Stimulated activated CD8-positive, alpha-beta memory T cell treated with anti-CD3 and anti-CD28 coated beads, Interleukin-12 subunit alpha, Interleukin-12 subunit beta, amount 100 ng/mL, for 4 hours (primary cell): ENCODE data around the gene FAM98B.
"Not testable (repeated sequence)": the region's sequence is repeated elsewhere in the genome, so short reads cannot be mapped to it uniquely, and the experiment has no call there.

Experiments used
- DNase-seq: peaks from one replicate; pipeline ENCODE4 v3.0.0-alpha.2; 2020; ENCODE audit warnings: low read depth

FAM98B gene

GRCh38 chr15:38453971-38454695 is at the start of gene FAM98B:
FAM98B (plus strand) TSS chr15:38454127; CDS start chr15:38454162, 35 bp downstream.
- DNase-seq = peak; percentile 80

DNA sequence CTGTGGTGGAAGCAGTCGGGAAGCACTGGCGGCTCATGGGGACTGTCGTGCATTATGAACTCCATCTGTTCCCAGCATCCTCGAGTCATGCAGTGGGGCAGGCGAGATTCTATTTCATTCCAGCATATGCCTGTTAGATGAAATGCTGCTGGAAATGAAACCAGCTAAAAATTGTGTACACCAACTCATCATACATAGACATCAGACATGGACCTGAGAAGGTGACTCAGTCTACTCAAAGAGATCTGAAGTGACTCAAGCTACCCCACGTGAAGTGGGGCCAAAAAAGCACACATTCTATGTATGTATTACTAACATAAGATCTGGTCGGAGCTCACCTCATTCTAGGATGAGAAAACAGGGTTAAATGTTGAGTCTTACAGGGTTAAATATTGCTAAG is 47.5 kb upstream of the FAM98B start:
- DNase-seq = no peak

DNA sequence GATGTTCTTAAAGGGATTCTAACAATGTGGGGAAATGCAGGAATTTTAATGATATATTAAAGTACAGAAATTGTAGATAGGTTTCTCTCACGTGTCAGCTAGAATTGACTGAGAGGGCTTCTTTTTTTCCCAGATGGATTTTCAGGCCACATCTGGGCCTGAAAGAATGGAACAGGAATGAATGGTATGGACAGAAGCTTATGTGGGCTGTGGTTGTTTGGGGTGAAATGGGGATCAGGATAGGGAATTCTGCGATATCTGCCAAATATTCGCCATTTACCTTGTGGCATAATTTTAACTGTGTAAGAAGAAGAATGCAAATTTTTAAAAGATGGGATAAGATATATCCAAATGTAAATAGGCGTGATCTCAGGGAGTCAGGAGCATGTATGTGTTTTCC is 45.4 kb upstream of the FAM98B start:
- DNase-seq = no peak

- no peak for DNase-seq
Observed at GRCh38 chr15:38411902-38412301, 42.0 kb upstream of the FAM98B start.

DNA sequence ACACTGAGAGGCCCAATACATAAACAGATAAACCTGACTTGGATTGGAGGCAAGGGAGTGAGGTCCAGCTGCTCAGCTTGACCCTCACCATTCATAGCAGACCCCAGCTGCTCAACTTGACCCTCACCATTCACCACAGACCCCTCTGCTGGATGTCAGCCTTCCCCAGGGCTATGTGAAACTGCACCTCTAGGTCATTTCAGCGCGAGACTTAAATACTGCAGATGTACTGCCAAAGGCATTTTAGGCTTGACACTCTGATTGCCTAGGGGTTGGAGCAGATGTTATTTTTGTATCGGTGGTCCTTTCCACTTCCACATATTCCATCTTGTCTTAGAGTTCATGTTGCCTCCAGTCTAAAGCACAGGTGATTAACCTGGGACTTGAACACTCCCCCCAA is 41.5 kb upstream of the FAM98B start:
- no peak for DNase-seq

DNA sequence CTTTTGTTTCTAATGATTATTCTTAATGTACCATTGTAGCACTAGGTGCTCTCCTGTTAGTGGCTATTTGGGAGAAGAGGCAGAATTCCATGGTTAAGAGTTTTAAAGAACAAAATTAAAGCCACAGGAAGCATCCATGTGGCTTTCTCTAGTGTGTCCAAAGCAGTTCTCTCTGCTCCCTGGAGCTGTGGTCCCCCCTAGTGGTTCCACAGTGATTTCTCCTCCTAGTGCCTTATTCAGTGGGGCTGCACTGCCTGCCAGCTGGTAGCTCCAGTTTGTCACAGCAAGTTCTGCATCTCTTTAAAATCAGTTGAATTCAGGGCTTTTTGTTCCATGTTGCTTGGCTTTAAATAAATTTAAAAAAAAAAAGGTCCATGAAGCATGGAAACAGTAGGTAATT is 39.6 kb upstream of the FAM98B start:
- no peak for DNase-seq

GRCh38 chr15:38421069-38421690 is 32.7 kb upstream of the FAM98B start:
- no peak for DNase-seq

DNA sequence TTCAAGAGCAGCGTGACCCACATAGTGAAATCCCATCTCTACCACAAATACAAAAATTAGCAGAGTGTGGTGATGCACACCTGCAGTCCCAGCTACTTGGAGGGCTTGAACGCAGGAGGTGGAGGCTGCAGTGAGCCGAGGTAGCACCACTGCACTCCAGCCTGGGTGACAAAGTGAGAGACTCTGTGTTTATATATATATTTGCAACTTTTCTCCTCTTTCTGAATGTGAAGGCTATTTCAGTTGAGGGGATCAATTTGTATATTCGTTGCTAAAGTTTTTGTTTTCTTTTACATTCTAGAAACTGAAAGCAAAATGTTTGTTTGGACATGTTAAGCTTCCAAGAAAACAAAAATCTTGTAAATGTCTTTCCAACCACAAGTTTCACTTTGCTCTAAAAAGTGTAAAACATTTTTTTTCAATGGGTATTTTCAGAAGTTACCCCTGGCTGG is 29.8 kb upstream of the FAM98B start:
- no peak for DNase-seq

GRCh38 chr15:38425269-38425668 is 28.7 kb upstream of the FAM98B start:
- DNase-seq = no peak

GRCh38 chr15:38427380-38427779 is 26.5 kb upstream of the FAM98B start:
- no peak for DNase-seq

DNA sequence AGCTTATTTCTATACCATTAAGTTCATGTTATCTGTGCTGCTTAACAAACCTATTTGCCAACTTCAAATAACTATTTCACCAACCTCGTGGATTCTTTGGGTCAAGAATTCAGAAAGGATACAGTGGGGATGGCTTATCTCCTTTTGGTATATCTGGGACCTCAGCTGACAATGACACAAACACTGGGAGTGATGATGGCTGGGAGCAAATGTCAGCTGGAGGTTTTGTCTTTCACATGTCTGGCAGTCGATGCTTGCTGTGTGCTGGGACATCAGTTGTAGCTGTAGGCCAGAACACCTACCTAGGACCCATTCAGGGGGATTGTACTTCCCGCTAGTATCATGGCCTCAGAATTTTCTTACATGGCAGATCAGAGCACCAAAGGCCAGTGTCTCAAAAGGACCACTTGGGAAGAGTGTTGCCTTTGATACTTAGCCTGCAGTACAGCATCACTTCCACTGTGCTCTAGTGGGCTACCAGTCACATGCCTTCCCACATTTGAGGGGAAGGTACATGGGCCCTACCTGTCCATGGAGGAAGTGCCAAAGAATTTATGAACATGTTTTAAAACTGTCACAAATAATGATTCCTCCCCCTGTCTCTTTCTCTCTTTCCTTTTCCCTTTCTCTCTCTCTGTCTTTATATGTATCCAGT is 23.7 kb upstream of the FAM98B start:
- no peak for DNase-seq

DNA sequence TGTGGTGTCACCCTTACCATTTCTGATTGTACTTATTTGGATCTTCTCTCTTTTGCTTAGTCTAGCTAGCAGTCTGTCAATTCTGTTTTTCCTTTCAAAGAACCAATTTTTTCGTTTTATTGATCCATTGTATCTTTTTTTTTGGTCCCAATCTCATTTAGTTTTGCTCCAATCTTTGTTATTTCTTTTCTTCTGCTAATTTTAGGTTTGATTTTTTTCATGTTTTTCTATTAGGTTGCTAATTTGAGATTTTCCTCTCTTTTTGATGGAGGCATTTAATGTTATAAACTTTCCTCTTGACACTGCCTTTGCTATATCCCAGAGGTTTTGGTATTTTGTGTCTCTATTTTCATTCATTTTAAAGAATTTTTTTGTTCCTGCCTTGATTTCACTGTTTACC is 16.9 kb upstream of the FAM98B start:
- no peak for DNase-seq

- DNase-seq = not testable (repeated sequence)
Observed at GRCh38 chr15:38437603-38438002, 16.3 kb upstream of the FAM98B start.

DNA sequence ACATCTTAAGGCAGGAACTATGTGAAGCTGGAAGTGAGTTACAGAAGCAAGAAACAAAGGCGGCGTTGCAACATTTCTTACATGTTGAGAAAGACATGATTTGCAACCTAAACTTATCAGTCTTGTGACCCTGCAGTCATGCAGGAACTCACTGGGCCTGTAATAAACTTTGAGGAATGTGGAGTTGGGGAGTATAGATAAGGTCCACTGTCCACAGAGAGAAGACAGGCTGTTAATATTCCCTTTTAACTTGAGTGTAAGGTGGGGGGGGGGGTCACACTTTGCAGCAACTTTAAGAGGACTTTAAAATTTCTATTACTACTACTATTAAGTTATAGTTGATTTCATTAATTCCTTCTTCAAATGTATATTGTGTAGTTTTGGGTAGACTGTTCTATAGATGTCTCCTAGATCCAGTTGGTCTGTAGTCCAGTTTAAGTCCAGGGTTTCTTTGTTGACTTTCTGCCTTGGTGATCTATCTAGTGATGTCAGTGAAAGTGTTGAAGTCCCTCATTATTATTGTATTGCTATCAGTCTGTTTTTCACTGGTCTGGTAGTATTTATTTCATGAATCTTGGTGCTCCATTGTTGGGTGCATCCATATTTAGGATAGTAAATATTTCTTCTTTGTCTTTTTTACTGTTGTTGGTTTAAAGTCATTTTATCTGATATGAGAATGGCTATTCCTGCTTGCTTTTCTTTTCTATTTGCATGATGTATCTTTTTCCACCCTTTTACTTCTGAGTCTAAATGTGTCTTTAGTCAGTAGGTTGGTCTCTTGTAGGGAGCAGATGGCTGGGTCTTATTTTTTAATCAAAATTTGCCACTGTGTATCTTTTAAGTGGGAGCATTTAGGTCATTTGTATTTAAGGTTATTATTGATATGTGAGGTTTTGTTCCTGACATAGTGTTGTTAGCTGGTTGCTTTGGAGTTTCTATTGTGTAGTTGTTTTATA is 15.6 kb upstream of the FAM98B start:
- no peak for DNase-seq

GRCh38 chr15:38440353-38441129 is 13.4 kb upstream of the FAM98B start:
- DNase-seq = no peak

- no peak for DNase-seq
Observed at GRCh38 chr15:38441130-38441519, 12.8 kb upstream of the FAM98B start.

- no peak for DNase-seq
Observed at GRCh38 chr15:38454696-38455090, 766 bp downstream of the FAM98B start.

- DNase-seq = no peak
Observed at GRCh38 chr15:38455092-38455491, 1.2 kb downstream of the FAM98B start.

- no peak for DNase-seq
Observed at GRCh38 chr15:38458646-38459045, 4.7 kb downstream of the FAM98B start.

DNA sequence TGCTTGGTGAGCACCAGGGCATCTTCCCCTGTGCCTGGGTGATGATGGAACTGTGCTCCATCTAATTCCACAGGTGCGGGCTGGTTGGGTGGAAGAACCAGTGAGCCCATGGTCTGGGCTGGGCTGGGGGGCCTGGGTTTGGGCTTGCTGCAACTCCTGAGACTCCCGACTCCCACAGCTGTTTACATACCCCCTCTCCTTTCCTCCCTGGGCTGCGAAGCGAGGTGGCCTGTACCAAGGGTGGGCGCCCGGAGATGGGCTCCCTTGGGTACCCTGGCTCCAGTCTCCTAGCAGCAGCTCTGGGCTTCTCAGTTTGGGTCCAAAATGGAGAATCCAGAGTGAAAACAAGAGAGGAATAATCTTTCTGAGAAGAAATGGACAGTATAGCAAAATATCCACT is 5.6 kb downstream of the FAM98B start:
- DNase-seq = no peak

DNA sequence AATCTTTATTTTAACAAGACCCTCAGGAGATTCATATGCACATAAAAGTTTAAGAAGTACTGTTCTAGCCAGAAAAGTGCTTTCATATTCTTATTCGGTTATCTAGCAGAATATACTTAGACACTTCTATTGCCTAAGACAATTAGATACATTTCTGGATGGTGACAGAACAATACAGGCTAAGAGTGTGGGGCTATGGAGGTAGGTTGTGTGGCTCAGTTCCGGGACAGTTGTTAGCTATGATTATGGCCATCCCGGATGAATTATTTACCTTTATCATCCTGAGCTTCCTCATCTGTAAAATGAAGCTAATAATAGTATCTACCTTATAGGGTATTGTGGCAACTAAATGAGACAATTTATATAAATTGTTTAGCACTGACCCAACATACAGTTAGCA is 6.6 kb downstream of the FAM98B start:
- no peak for DNase-seq
